Lung microvascular endothelial cell (primary cell): Measurements from ENCODE around the gene SGCA. TPM values are rescaled to one million over a fixed set of nuclear protein-coding genes. Genes with fewer than 3 reads are reported as not detected.

Source experiments
- DNase-seq, 2 donors: peaks; one replicate each; pipeline versions ENCODE4 v3.0.0 to v3.0.0-alpha.2; 2010; ENCODE audit warnings: low read depth in 2 of 2
- total RNA-seq: library from RNA; depleted of rRNA; stranded (reverse); fragments of >200 nt; gene quantifications from 2 replicates; pipeline ENCODE4 v1.2.1, GENCODE V29; 2014

The SGCA gene
- total RNA-seq, 1 donor from 2014 or later = not detected

DNA sequence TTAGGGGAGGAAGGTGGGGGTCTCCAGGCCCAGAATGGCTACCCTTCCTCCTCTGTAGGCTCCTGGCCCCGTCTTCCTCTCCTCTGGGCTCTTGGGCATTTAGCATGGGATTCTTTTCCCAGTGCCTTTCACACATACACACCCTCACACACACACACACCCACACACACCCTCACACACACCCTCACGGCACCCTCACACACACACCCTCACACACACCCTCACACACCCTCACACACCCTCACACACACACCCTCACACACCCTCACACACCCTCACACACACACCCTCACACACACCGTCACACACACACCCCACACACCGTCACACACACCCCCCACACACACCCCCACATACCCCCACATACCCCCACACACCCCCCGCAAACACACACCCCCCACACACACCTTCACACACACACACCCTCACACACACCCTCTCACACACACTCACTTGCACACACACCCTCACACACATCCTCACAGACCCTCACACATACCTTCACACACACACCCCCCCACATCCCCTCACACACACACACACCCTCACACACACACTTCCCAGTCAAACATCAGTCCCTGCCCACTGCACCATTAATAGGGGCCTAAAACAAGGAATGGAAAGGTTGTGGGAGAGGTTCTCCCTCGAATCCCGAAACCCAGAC lies 845 bp downstream of the SGCA start:
- no peak for DNase-seq

DNA sequence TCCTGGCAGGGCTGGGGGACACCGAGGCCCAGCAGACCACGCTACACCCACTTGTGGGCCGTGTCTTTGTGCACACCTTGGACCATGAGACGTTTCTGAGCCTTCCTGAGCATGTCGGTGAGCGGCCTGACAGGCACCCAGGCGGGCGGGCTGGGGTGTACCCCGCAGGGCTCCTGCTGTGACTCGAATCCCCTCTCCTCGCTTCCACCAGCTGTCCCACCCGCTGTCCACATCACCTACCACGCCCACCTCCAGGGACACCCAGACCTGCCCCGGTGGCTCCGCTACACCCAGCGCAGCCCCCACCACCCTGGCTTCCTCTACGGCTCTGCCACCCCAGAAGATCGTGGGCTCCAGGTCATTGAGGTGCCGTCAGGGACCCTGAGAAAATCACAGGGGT lies 1.6 kb downstream of the SGCA start:
- no peak for DNase-seq

DNA sequence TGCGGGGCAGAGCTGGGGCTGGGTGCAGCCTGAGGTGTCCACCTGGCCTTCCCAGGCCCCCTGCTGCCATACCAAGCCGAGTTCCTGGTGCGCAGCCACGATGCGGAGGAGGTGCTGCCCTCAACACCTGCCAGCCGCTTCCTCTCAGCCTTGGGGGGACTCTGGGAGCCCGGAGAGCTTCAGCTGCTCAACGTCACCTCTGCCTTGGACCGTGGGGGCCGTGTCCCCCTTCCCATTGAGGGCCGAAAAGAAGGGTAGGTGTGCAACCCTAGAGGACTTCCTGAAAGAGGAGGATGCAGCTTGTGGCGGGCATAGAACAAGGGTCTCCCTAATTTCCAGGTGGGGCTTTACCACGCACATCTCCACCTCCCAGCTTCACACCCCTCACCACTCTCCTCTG lies 2.5 kb downstream of the SGCA start:
- no peak for DNase-seq

DNA sequence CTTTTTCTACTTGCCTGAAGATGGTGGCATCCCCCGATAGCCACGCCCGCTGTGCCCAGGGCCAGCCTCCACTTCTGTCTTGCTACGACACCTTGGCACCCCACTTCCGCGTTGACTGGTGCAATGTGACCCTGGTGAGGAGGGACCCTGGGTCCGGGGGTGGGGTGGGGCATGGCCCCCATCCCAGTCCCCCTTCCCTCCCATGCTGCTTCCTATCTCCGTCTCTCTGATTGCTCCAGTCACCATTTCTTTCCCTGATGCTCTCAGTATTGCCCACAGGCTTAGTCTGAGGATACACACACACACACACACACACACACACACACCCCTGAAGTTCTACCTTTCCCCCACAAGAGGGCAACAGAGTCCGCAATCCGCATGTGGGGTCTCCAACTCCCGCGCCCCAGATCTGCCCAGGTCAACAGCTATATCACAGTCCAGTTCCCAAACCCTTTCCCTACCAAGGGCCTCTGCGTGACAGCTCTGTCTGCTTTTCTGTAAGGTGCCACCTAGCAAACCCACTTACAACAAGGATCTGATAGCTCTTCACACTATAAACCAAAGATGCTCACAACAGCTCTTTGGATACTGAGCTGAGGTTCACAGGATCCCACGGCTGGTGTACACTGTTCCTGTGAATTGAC lies 3.4 kb downstream of the SGCA start:
- DNase-seq = peak; percentile 75 to 79

DNA sequence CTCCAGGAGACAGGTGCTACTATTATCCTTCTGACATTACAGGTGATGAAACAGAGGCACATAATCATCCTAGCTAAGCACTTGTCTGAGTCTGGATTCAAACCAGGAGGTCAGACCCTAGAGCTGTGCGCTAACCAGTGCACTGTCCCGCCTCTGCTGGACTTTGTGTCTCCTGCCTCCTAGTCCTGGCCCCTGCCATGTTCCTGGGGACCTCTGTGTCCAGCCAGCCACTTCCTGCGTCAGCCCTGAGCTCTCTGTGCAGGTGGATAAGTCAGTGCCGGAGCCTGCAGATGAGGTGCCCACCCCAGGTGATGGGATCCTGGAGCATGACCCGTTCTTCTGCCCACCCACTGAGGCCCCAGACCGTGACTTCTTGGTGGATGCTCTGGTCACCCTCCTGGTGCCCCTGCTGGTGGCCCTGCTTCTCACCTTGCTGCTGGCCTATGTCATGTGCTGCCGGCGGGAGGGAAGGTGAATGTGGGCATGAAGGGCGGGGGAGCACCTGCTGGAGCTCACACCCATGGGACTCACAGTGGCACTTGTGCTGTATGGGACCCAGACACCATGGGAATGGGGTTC lies 4.2 kb downstream of the SGCA start:
- DNase-seq = no peak

DNA sequence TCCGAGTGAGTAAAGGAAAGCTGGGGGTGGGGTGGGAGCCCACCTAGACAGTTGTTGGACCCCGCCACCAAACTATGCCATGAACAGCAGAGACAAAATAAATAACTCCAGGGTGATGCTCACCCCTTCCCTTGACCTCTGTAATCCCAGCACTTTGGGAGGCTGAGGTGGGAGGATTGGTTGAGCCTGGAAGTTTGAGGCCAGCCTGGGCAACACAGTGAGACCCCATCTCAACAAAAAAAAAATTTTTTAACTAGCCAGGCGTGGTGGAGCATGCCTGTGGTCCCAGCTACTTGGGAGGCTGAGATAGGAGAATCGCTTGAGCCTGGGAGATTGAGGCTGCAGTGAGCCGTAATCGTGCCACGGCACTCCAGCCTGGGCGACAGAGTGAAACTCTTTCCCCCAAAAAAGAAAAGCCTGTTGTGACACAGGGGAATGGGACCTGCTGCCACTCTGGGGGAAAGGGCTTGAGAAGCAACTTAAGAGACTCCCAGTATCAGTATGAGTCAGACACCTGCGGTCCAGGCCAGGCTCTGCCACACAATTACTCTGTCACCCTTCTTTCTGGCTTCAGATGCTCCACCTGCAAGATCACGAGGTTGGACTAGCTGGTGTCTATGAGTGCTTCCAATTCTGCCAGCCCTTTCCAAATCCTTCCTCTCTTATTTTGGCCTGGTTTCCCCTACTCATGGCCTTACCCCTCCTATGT lies 5.0 kb downstream of the SGCA start:
- DNase-seq = no peak

DNA sequence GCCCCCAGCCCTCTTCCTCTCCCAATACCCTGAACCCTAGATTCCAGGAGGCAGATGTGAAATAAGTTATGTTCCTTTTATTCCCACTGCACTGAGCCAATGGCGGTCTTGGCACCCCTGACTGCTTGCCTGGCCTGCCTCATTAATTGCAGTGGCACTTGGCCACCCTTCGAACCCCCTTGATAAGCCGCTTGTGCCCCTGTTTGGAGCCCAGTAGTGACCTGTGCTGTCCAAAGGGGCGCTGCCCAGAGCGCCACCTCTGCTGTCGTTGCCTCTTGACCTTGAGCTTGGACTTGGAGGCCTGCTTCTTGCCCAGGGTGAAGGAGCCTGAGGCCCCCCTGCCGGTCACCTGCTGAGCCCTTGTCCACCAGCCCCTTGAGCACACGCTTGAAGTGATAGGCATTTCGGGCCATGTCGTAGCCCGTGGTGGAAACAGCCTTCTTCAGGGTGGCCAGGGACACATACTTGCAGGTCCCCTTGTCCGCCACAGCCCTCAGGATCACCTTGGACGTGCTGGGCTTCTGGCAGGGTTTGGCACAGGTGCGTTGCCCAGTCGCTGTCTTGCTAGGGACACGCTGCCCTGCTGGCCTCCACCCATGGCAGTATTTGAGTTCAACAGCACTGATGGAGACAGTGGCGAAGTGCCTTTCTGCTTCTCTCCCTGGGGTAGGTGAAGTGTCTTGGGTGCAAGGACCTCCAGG lies 5.7 kb downstream of the SGCA start:
- no peak for DNase-seq

DNA sequence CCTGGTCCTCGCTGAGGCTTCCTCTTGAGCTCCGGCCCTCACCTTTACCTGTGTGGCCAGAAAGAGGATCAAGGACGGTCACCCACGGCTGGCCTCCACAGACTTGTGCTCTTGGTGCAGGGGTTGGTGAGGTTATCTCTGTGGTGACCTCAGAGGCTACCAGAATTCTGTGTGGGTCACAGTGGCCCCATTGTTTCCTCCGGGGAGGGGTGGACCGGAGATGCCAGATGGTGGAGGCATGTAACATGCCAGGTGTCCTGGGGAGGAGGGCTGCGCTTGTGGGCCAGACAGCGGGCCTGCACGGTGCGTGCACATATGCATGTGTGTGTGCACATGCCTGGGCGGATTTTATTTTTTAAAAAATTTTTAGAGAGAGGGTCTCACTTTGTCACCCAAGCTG lies 6.3 kb downstream of the SGCA start:
- DNase-seq = no peak

DNA sequence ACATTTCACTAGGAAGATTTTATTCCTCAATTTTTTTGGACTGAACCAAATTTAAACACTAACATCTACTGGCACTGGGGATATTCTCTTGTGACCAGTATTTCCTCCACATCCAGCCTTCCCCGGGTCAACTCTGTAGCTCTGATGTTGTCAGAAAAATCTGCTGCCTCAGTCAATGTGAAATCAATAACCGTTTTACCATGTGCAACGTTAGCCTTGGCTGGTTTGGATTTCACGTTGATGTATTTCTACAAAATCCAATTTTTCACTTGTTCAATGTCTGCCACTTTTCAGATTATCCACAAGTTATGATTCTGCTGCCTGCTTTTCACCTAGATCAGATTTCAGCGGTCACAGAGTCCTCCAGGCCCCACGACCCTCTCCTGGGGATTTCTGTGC lies 7.1 kb downstream of the SGCA start:
- no peak for DNase-seq

DNA sequence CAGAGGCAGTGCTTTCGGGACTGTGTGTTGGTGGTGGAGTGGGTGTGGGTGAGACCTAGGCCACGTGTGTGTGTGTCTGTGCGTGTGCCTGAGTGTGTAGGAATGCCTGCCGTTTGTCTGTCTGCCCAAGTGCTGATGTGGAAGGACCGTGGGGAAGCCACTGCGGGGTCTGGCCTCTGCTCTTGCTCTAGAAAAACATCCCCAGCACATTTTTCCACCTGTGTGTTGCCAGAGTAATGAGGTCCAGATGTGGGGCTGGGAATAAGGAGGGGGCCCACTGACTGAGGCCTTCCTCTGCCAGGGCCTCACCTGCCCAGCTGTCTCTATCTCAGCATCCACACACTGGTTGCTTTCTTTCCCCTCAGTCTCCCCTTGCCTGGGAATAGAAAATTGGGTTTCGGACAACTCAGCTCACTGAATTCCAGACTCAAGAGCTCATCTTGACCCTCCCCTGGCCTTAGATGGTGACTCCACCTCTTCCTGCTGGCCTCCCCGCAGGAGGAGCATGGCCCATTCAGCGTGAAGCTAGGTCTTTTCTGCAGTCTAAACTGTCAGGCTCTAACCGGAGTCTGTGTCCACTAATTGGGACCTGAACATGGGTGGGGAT lies 7.6 kb downstream of the SGCA start:
- DNase-seq = peak in 1 of 2 donors; percentile 70

DNA sequence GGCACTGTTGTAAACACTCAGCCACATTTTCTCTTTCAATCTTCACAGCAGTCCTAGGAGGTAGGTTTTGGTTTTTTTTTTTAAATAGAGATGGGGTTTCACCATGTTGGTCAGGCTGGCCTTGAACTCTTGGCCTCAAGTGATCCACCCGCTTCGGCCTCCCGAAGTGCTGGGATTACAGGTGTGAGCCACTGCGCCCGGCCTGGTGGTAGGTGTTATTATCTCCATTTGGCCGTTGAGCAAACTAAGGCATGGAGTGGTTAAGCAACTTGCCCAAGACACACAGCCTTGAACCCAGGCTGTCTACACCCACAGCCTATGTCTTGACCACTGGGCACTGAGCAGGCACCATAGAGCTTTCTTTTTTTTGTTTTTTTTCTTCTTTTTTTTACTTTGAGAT lies 8.6 kb downstream of the SGCA start:
- no peak for DNase-seq

DNA sequence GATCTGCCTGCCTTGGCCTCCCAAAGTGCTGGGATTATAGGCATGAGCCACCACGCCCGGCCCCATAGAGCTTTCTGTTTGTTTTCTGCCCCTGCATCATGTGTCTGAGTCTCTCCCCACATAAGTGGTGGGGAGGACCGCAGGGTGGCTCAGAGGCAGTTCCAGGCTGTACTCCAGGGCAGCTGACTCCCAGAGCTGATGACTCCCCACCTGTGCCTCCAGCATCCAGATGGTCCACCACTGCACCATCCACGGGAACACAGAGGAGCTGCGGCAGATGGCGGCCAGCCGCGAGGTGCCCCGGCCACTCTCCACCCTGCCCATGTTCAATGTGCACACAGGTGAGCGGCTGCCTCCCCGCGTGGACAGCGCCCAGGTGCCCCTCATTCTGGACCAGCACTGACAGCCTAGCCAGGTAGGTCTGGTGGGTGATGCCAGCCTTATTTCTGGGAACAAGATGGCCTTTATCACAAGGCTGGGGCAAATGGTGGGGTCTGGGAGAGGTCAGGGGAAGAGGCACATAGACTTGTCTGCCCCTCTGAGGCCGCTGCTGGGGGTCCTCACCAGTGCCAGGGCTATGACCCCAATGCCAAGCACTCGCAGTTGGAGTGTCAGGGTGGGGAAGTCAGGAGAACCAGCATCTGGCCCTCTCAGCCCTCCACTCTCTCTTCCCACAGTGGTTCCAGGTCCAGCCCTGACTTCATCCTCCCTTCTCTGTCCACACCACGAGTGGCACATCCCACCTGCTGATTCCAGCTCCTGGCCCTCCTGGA lies 9.4 kb downstream of the SGCA start:
- no peak for DNase-seq

DNA sequence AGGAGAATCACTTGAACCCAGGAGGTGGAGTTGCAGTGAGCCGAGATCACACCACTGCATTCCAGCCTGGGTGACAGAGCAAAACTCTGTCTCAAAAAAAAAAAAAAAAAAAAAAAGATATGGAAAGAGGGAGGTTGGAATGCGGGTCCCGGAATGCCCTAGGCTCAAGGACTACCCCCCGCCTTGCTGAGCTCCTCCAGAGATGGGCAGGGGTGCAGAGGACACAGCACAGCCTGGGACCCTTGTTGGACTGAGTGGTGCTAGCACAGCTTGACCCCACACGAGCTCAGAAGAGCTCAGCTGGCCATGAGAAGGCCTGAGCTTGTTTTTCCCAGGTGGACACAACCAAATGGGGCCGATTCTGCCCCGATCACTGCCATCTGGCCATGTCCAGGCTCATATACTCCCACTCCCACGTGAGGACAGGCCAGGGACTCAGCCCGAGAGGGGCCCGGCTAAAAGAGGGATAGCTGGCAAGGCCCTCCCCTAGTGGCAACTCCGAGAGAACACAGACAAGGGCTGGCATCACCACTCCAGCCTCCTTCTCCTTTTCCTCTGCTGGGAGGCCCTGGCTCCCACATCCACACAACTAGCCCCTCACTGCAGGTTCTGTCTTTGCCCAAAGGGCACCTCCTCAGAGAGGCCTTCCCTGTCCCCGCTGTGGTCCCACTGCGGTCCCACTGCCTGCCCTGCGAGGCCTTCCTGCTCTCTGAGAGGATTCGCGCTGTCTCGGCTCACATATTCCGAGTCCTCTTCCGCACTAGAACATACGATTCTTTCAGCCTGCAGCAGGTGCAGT lies 11.0 kb downstream of the SGCA start:
- DNase-seq = no peak

DNA sequence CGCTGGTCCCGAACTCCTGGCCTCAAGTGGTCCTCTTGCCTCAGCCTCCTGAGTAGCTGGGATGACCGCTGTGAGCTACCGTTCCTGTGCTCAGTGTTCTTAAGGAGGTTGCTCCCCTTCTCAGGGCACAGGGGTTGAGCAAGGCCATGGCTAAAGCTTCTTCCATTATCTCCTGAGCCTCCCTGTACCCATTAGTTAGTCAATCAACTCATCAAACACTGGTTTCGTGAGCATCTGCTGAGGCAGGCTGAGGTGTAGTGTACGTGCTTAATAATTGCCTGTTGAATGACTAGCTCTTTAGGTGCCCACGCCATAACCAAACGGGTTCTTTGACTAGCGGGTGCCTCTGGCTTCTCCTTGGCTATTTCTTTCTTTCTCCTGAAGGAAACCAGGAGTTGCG lies 11.7 kb downstream of the SGCA start:
- no peak for DNase-seq

DNA sequence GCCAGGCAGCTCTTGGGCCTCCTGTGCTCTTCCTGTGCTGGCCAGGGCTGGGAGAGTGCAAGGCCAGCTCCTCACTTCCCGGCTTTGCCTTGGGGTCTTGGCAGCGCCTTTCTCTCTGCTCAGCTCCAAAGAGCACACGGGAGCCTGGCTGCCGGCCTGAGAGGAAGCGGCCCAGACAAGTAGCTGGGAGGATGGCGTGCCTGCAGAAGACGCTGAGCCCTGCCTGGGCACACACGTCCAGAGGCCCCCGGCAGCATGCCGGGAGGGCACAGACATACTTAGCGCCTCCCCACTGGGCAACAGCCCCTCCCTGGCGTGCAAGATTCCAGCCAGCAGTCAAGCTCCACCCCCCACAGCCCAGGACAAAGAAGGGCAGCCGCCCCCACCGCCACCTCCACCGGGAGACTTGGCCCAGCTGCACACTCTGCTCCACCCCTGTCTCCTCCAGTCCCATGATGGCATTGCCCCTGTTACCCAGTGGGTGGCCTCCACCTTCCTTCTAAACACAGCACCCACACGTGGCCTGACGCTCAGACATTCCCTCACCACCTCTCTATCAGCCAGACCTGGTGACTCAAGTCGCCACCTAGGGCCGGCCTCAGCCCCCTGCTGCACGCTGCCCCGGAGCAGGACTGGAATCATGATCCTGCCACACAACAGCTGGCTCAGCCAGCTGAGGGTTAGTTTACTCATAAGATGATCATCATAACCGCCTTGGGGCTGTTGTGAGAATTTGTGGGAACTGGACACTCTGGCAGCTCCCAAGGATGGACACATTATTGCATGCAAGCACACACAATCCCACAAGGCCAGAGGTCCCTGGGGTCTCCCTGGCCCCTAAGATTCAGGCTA lies 12.4 kb downstream of the SGCA start:
- DNase-seq = peak; percentile 63 to 83

DNA sequence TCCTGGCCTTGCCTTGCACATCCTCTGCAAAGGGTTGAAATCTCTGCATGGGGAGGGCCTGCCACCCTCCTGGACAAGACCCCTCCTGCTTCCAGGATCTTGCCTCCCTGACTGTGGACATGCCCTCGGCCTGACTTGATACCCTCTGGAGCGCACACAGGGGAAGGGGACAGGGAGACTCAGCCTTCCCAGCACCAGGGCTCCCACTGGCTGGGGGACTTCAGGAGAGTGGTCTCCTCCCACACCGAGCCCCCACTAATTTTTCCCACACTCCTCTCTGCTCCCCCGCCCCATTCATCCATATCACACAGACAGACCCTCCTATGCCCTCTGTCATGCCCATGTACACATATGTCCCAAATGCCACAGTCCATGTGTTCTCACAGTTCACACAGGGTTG lies 14.3 kb downstream of the SGCA start:
- DNase-seq = no peak

DNA sequence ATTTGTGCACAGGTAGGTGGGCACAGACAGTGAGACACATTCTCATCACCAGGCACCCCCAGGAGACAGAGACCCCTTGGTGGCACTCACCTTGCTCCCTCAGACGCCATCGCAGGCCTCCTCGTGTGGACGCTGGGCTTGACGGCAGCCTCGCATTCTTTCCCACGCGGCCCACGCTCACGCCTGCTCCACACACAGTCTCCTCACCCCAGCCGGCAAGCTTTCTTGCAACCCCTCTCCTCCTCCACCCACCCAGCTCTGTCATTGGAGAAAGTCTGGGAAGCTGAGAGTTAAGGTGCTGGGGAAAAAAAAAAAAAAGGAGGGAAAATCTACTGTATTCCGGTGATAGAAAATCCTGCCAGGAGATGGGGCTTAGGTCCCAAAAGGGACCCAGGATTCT lies 14.8 kb downstream of the SGCA start:
- no peak for DNase-seq

DNA sequence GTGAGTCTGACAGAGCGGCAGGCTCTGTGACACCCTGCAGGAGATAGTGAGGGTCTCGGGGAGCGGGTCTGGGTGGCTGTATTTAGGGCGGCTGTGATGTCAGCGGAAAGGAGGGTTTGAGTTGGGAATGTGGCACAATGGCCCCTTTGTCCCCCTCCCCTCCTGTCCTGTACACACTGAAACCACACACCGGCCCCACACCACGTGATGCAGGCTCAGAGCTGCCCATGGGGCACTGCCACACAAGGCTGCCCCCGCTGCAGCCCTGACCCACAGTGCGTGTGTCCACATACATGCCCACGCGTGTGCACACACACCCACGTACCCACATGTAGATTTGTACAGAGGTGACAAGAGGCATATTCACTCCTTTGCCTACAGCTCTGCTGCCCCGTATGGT lies 15.3 kb downstream of the SGCA start:
- DNase-seq = no peak
